ENCODE measurements around the gene WDR64. TPM values are rescaled to one million over a fixed set of nuclear protein-coding genes. Genes with fewer than 3 reads are reported as not detected.

Gene WDR64
- total RNA-seq, 1 experiment from 2014 or later: not detected

DNA sequence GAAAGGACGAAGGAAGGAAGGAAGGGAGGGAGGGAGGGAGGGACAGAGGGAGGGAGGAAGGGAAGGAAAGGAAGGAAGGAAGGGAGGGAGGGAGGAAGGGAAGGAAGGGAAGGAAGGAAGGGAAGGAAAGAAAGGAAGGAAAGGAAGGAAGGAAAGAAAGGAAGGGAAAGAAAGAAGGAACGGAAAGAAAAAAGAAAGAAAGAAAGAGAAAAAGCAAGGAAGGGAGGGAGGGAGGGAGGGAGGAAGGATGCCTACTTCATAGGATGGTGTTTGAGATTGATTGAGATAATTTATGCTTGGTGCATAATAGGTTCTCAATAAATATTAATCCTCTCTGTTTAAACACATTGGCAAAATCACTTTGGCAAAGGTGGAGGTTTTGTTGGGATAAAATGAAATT lies 61.2 kb downstream of the WDR64 start:
- H4K20me1 ChIP-seq (ENCODE audit: low read length): no peaks in the 10 kb centered on the region

DNA sequence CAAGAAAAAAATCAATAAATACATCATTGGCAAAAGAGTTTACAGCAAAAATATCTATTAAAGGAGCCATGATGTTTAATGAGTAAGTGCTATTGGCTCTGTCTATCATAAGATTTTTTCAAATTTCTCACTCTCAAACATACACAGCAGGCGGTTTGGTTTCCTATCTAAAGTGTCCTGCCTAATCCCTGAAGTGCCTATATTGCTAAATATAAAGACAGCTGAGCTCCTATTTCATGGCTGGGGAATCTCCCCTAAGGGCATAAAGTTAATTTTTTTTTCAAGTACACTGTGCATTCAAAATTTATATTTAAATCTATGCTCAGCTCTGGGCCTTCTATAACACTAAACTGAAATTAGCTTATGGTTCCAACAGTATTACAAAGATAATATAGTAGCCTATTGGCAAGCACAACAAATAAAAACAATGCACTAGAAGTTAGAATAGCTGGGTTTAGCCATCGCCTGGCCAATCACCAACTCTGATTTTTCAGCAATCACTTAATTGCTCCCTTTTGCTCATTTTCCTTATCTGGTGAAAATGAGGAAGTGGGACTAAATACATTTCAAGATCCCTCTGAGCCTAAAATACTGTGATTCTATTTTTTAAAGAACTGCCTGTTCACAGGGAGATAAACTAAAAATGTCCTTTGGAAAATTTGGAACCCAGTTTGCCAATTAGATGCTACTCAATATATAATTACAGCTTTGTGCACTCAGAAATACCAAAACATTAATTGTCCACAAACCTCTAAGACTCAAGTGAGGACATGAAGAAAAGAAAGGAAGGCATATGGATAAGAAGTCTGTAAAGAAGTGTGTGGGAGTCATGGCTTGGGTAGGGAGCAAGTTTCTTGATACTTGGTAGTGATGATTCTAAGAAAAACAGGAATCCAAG lies 62.5 kb downstream of the WDR64 start:
- ATAC-seq: no peak
- POLR2A ChIA-PET (ENCODE audit: unreplicated experiment): no interaction called here
- intact Hi-C loops (cut with micrococcal nuclease): loop anchor here (5.0 kb wide), 1 partner anchor 123 kb away; no protein-coding TSS in a partner anchor
- Histone ChIP-seq H3K9me3 (ENCODE audit: low read length) (no peaks in the 10 kb centered on the region), H4K20me1 (ENCODE audit: low read length) (no peaks in the 10 kb centered on the region), H3K9me2 (replicated peaks; ENCODE audit: low read length) (no peaks in the 10 kb centered on the region), H2AFZ (ENCODE audit: low read length) (no peak overlapping the region), H3K4me3 (ENCODE audit: low read length) (no peak overlapping the region), H3K9ac (ENCODE audit: low read length) (no peak overlapping the region), H3K27me3 (ENCODE audit: low read length) (no peaks in the 10 kb centered on the region), H3K4me2 (ENCODE audit: low read length) (no peak overlapping the region), H3K4me1 (ENCODE audit: insufficient read depth, low read length) (peaks cover 23% of the 10 kb centered on the region), H3F3A (ENCODE audit: low read length, unreplicated experiment) (no peaks in the 10 kb centered on the region), H3K27ac (ENCODE audit: low read length) (no peak overlapping the region), H3K36me3 (ENCODE audit: low read depth, low read length) (no peaks in the 10 kb centered on the region), H3K79me2 (ENCODE audit: low read length) (no peaks in the 10 kb centered on the region)
- CTCF ChIA-PET: no interaction called here
- no peak for TF ChIP-seq EZH2phosphoT487 (IDR thresholded peaks at IDR 0.05; ENCODE audit: borderline replicate concordance, low read length)
- TF ChIP-seq EZH2 (IDR thresholded peaks at IDR 0.05; ENCODE audit: low read length, unreplicated experiment): no peak
- TF ChIP-seq, protein P1, sequence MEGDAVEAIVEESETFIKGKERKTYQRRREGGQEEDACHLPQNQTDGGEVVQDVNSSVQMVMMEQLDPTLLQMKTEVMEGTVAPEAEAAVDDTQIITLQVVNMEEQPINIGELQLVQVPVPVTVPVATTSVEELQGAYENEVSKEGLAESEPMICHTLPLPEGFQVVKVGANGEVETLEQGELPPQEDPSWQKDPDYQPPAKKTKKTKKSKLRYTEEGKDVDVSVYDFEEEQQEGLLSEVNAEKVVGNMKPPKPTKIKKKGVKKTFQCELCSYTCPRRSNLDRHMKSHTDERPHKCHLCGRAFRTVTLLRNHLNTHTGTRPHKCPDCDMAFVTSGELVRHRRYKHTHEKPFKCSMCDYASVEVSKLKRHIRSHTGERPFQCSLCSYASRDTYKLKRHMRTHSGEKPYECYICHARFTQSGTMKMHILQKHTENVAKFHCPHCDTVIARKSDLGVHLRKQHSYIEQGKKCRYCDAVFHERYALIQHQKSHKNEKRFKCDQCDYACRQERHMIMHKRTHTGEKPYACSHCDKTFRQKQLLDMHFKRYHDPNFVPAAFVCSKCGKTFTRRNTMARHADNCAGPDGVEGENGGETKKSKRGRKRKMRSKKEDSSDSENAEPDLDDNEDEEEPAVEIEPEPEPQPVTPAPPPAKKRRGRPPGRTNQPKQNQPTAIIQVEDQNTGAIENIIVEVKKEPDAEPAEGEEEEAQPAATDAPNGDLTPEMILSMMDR (conservative IDR thresholded peaks at IDR 0.05; ENCODE audit: low read depth, low read length): no peak
- no TSS peak for BruUV-seq (replicated peaks)
- DNase-seq: no peak

More for the DNA sequence above, 61.2 kb downstream of the WDR64 start:
- intact Hi-C loops (cut with micrococcal nuclease): no loop called here
- Histone ChIP-seq H3K27me3 (ENCODE audit: low read length) (no peaks in the 10 kb centered on the region), H3F3A (ENCODE audit: low read length, unreplicated experiment) (no peaks in the 10 kb centered on the region), H3K36me3 (ENCODE audit: low read depth, low read length) (no peaks in the 10 kb centered on the region), H3K9ac (ENCODE audit: low read length) (no peak overlapping the region), H3K4me2 (ENCODE audit: low read length) (no peak overlapping the region), H3K4me3 (ENCODE audit: low read length) (no peak overlapping the region), H2AFZ (ENCODE audit: low read length) (no peak overlapping the region), H3K79me2 (ENCODE audit: low read length) (no peaks in the 10 kb centered on the region), H3K4me1 (ENCODE audit: insufficient read depth, low read length) (peaks cover 26% of the 10 kb centered on the region), H3K27ac (ENCODE audit: low read length) (no peak overlapping the region), H3K9me3 (ENCODE audit: low read length) (no peaks in the 10 kb centered on the region), H3K9me2 (replicated peaks; ENCODE audit: low read length) (no peaks in the 10 kb centered on the region)
- DNase-seq: no peak
- no peak for ATAC-seq
- TF ChIP-seq EZH2phosphoT487 (IDR thresholded peaks at IDR 0.05; ENCODE audit: borderline replicate concordance, low read length) (no peak), EZH2 (IDR thresholded peaks at IDR 0.05; ENCODE audit: low read length, unreplicated experiment) (no peak)
- TF ChIP-seq, protein P1 (conservative IDR thresholded peaks at IDR 0.05; ENCODE audit: low read depth, low read length): no peak
- no TSS peak for BruUV-seq (replicated peaks)
- ChIA-PET CTCF (no interaction called here), POLR2A (ENCODE audit: unreplicated experiment) (interaction anchor here (0.7 kb wide), 1 partner anchor 104 kb away, joined by 3 read pairs; no protein-coding TSS in a partner anchor)

GRCh38 chr1:241715435-241715834 lies 63.4 kb downstream of the WDR64 start:
- CTCF ChIA-PET: no interaction called here

More at GRCh38 chr1:241715435-241715834, 63.4 kb downstream of the WDR64 start:
- H3K9me3 ChIP-seq (ENCODE audit: low read length): no peaks in the 10 kb centered on the region
- intact Hi-C loops (cut with micrococcal nuclease): loop anchor here (5.0 kb wide), 1 partner anchor 122 kb away; no protein-coding TSS in a partner anchor
- H3K9me2 ChIP-seq (replicated peaks; ENCODE audit: low read length): no peaks in the 10 kb centered on the region
- no peaks in the 10 kb centered on the region for H3K36me3 ChIP-seq (ENCODE audit: low read depth, low read length)
- no peak overlapping the region for H3K4me2 ChIP-seq (ENCODE audit: low read length)
- POLR2A ChIA-PET (ENCODE audit: unreplicated experiment): interaction anchor here (0.6 to 0.7 kb wide), 2 partner anchors 8 to 1787 kb away, joined by 3 to 9 read pairs; no protein-coding TSS in a partner anchor
- no peaks in the 10 kb centered on the region for H4K20me1 ChIP-seq (ENCODE audit: low read length)
- H3K9ac ChIP-seq (ENCODE audit: low read length): no peak overlapping the region
- no TSS peak for BruUV-seq (replicated peaks)
- H3K27ac ChIP-seq (ENCODE audit: low read length): no peak overlapping the region
- peaks cover 23% of the 10 kb centered on the region for H3K4me1 ChIP-seq (ENCODE audit: insufficient read depth, low read length)
- H3F3A ChIP-seq (ENCODE audit: low read length, unreplicated experiment): no peaks in the 10 kb centered on the region
- ATAC-seq (no peak), DNase-seq (no peak)
- no peak for TF ChIP-seq EZH2phosphoT487 (IDR thresholded peaks at IDR 0.05; ENCODE audit: borderline replicate concordance, low read length)
- TF ChIP-seq, protein P1 (conservative IDR thresholded peaks at IDR 0.05; ENCODE audit: low read depth, low read length): no peak
- no peak for TF ChIP-seq EZH2 (IDR thresholded peaks at IDR 0.05; ENCODE audit: low read length, unreplicated experiment)
- H3K27me3 ChIP-seq (ENCODE audit: low read length): no peaks in the 10 kb centered on the region
- no peak overlapping the region for H3K4me3 ChIP-seq (ENCODE audit: low read length)
- no peak overlapping the region for H2AFZ ChIP-seq (ENCODE audit: low read length)
- no peaks in the 10 kb centered on the region for H3K79me2 ChIP-seq (ENCODE audit: low read length)
